Tibial artery (tissue), 4 donors: ENCODE results near the gene IPO8.
"Not testable (repeated sequence)": the region's sequence is repeated elsewhere in the genome, so short reads cannot be mapped to it uniquely, and the experiment has no call there.

ENCODE experiments used
- DNase-seq, 2 donors: peaks; one replicate each; pipeline ENCODE4 v3.0.0-alpha.2; 2019
- H3K27ac ChIP-seq, 2 donors: fragments of 200-600 bp; sonication (generic) in 1 of 2; 1 replicate in 1 of 2; 2 replicates in 1 of 2; pipeline ENCODE4 v1.5.1; 2018 to 2019; ENCODE audit warnings: mild to moderate bottlenecking in 1 of 2
- H3K27me3 ChIP-seq, 2 donors: fragments of 200-600 bp; sonication (generic) in 1 of 2; one replicate each; pipeline versions ENCODE4 v1.5.1 to v1.6.0; 2016 to 2019
- H3K36me3 ChIP-seq, 3 donors: fragments of 200-600 bp; sonication (generic) in 2 of 3; one replicate each; pipeline ENCODE4 v1.5.1; 2016 to 2019; ENCODE audit warnings: mild to moderate bottlenecking in 2 of 3
- H3K4me1 ChIP-seq, 4 donors: fragments of 200-600 bp; sonication (generic) in 2 of 4; 1 replicate in 3 of 4; 2 replicates in 1 of 4; pipeline ENCODE4 v1.5.1; 2016 to 2019
- H3K4me3 ChIP-seq, 2 donors: fragments of 200-600 bp; sonication (generic) in 1 of 2; 1 replicate in 1 of 2; 2 replicates in 1 of 2; pipeline ENCODE4 v1.5.1; 2018 to 2019; ENCODE audit warnings: mild to moderate bottlenecking in 2 of 2
- H3K9me3 ChIP-seq, 3 donors: fragments of 200-600 bp; sonication (generic) in 1 of 3; one replicate each; pipeline ENCODE4 v1.5.1; 2016 to 2019
- CTCF ChIP-seq, 2 experiments: fragments of 200-600 bp in 1 of 2; fragments of 450-650 bp in 1 of 2; IDR thresholded peaks; one replicate each; pipeline ENCODE4 v1.5.1; 2017 to 2019; ENCODE audit warnings: antibody characterized with exemption in 2 of 2, mild to moderate bottlenecking in 1 of 2, moderate library complexity in 1 of 2
- intact Hi-C: fragments of 100-400 bp; cut with DNase I; formaldehyde crosslinking; loops from one replicate; pipeline ENCODE4 v1.15.0; 2023; ENCODE audit warnings: low total_unique reads

The IPO8 gene

GRCh38 chr12:30622509-30622908 is 73.2 kb downstream of the IPO8 start:
- H3K27ac ChIP-seq, result no peak overlapping the region
- no peaks in the 10 kb centered on the region for H3K4me1 ChIP-seq
- no peak for TF ChIP-seq CTCF (IDR thresholded peaks at IDR 0.05)
- H3K9me3 ChIP-seq, result no peaks in the 10 kb centered on the region
- no peaks in the 10 kb centered on the region for H3K36me3 ChIP-seq
- no peak overlapping the region for H3K4me3 ChIP-seq
- H3K27me3 ChIP-seq, result no peaks in the 10 kb centered on the region
- intact Hi-C loops, result no loop called here
- no peak for DNase-seq

- H3K4me1 ChIP-seq, H3K4me3 ChIP-seq, intact Hi-C loops, H3K27ac ChIP-seq, DNase-seq, H3K9me3 ChIP-seq, H3K36me3 ChIP-seq, H3K27me3 ChIP-seq: not testable (repeated sequence)
These were observed 73.9 kb downstream of the IPO8 start for GRCh38 chr12:30621663-30622241.

- intact Hi-C loops, result no loop called here
- Histone ChIP-seq H3K27ac (no peak overlapping the region), H3K4me3 (no peak overlapping the region), H3K36me3 (no peaks in the 10 kb centered on the region), H3K9me3 (no peaks in the 10 kb centered on the region), H3K27me3 (no peaks in the 10 kb centered on the region), H3K4me1 (no peaks in the 10 kb centered on the region)
- no peak for TF ChIP-seq CTCF (IDR thresholded peaks at IDR 0.05)
- DNase-seq, result no peak
These were observed 78.2 kb downstream of the IPO8 start for GRCh38 chr12:30617346-30618016.

GRCh38 chr12:30614031-30614430 is 81.6 kb downstream of the IPO8 start:
- no peak overlapping the region for H3K4me3 ChIP-seq
- no peak overlapping the region for H3K27ac ChIP-seq
- intact Hi-C loops, result no loop called here
- no peak for TF ChIP-seq CTCF (IDR thresholded peaks at IDR 0.05)
- no peaks in the 10 kb centered on the region for H3K27me3 ChIP-seq
- H3K4me1 ChIP-seq, result no peaks in the 10 kb centered on the region
- no peak for DNase-seq
- no peaks in the 10 kb centered on the region for H3K9me3 ChIP-seq
- H3K36me3 ChIP-seq, result no peaks in the 10 kb centered on the region

GRCh38 chr12:30613119-30613830 is 82.4 kb downstream of the IPO8 start:
- TF ChIP-seq CTCF (IDR thresholded peaks at IDR 0.05), result no peak
- DNase-seq, result no peak
- H3K9me3 ChIP-seq, result no peaks in the 10 kb centered on the region
- no peaks in the 10 kb centered on the region for H3K36me3 ChIP-seq
- H3K27ac ChIP-seq, result no peak overlapping the region
- intact Hi-C loops, result no loop called here
- H3K4me1 ChIP-seq, result no peaks in the 10 kb centered on the region
- H3K4me3 ChIP-seq, result no peak overlapping the region
- H3K27me3 ChIP-seq, result no peaks in the 10 kb centered on the region

- H3K27ac ChIP-seq, result no peak overlapping the region
- intact Hi-C loops, result no loop called here
- H3K4me3 ChIP-seq, result no peak overlapping the region
- H3K9me3 ChIP-seq, result no peaks in the 10 kb centered on the region
- H3K27me3 ChIP-seq, result no peaks in the 10 kb centered on the region
- TF ChIP-seq CTCF (IDR thresholded peaks at IDR 0.05), result no peak
- H3K4me1 ChIP-seq, result no peaks in the 10 kb centered on the region
- no peak for DNase-seq
- H3K36me3 ChIP-seq, result no peaks in the 10 kb centered on the region
These were observed 85.0 kb downstream of the IPO8 start for GRCh38 chr12:30610718-30611117.

- DNase-seq, H3K9me3 ChIP-seq, H3K27ac ChIP-seq, H3K36me3 ChIP-seq, H3K4me1 ChIP-seq, intact Hi-C loops, H3K4me3 ChIP-seq, H3K27me3 ChIP-seq: not testable (repeated sequence)
These were observed 85.8 kb downstream of the IPO8 start for GRCh38 chr12:30609819-30610218.

- DNase-seq, H3K27me3 ChIP-seq, H3K4me3 ChIP-seq, H3K27ac ChIP-seq, intact Hi-C loops, H3K9me3 ChIP-seq, H3K4me1 ChIP-seq, H3K36me3 ChIP-seq: not testable (repeated sequence)
These were observed 91.4 kb downstream of the IPO8 start for GRCh38 chr12:30604302-30604701.
